Hematopoietic multipotent progenitor cell (in vitro differentiated cells): Measurements from ENCODE around the gene ANKMY2. TPM values are rescaled to one million over a fixed set of nuclear protein-coding genes. Genes with fewer than 3 reads are reported as not detected.
"Not testable (repeated sequence)": the region's sequence is repeated elsewhere in the genome, so short reads cannot be mapped to it uniquely, and the experiment has no call there.

Experiments
- DNase-seq, 3 donors: peaks; one replicate each; pipeline ENCODE4 v3.0.0-alpha.2; 2011 to 2015; ENCODE audit warnings: low read depth in 2 of 3, low spot score in 2 of 3
- total RNA-seq: library from RNA; depleted of rRNA; stranded (reverse); fragments of >200 nt; gene quantifications from one replicate; pipeline ENCODE4 v1.2.3, GENCODE V29; 2012

Gene ANKMY2
- 13.7 TPM for total RNA-seq

DNA sequence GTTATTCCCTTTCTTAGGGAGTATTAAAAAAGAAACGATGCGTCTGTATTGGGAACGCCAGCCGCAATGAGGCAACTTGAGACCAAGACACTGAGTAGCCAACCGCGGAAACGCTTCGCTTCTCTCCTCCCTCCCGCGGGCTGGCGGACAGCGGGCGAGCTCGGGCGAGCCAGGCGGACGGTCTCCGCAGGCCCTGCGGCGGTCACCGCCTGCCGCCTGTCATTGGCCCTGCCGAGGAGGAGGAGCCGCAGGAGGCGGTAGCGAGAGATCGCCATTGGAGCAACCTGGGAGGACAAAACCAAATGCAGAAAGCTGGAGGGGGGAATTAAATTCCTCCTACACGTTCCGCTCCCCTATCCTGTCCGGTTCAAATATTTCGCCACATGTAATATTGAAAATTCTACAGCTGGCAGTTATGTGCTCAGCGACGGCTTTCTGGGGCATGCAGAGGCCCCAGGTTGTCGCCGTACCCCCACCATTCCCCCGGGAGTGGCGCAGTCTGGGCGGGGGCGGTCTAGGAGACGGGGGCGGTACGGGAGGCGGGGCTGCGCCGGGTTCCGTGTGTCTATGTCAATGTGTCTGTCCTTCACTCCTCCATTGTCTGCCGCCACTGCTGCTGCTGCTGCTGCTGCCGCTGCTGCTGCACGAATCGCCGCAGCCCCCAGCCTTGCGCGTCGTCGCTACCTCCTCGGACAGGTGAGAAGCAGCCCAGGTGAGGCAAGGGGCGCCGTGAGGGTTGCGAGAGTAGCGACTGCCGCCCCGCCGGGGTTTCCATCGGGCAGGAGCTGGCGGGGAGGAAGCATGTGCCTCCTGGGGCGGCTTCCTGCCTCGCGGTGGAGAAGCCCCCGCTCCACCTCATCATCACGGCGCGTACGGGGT, at the start of gene ANKMY2, which contains the start of gene BZW2:
ANKMY2 (minus strand) TSS at position 162 of the 879 bp plus-strand sequence. CDS start 181 bp downstream, outside the sequence.
BZW2 (plus strand) TSS at position 589 of the 879 bp plus-strand sequence. CDS start 19,263 bp downstream, outside the sequence.
- peak; percentile 84 to 97 (median 94) for DNase-seq

DNA sequence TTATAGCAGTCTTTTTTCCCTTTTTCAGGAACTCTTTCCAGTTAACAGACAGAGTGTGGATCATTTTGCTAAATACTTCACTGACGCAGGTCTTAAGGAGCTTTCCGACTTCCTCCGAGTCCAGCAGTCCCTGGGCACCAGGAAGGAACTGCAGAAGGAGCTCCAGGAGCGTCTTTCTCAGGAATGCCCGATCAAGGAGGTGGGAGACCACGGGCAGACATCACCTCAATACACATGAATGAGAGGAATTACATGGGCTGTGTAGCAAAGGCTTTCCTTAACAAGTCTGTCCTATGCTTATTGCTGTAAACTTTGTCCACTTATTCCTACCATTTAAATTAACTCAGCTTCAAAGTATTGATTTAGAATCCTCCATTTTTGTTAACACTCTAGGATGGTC, 49.3 kb upstream of the ANKMY2 start:
- no peak for DNase-seq

DNA sequence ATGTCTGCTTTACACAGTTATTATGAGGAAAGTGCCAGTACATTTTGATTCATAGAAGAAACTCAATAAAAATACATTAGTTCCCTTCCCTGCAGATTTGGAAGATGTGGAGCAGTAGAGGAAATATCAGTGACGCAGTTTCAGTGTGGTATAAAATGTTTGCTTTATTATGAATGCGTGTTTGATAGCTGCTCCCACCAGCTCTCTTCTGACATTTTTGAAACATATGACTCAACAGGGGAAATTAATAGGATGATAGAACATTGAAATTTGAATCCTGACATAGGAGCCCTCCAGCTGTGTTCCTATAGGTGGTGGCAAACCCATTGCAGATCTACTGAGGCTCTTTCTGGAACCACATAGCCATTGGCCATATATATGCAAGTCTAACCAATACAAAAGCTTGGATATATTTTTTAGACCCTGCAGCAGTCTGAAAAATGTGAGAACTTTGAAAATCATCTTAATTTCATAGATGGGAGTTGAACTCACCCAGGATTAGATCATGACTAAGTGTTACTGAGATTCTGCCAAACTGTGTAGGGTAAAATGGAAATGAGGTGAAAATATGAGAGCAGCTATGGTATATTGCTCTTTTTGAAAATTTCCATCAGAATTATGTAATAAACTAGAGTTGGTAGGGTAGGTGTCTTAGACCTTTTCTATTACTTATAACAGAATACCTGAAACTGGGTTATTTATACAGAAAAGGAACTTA, 48.2 kb upstream of the ANKMY2 start:
- no peak for DNase-seq

DNA sequence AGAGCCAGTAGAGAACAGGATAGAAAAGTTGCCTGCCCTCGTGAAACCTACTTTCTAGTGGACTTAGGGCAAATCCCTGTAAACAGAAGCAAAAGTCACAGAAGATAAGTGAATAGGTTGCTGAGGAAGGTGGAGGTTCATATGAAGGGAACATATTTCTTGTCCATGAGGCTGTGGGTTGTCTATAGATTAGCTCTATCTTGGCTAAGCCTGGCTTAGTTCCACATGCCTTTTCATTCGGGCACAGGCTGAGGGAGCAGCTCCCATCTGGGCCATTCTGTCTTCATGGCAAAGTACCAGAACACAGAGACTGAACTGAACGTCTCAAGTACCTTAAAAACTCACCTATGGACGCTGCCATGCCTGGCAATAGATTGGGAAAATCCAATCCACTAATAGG, 45.7 kb upstream of the ANKMY2 start:
- no peak for DNase-seq

DNA sequence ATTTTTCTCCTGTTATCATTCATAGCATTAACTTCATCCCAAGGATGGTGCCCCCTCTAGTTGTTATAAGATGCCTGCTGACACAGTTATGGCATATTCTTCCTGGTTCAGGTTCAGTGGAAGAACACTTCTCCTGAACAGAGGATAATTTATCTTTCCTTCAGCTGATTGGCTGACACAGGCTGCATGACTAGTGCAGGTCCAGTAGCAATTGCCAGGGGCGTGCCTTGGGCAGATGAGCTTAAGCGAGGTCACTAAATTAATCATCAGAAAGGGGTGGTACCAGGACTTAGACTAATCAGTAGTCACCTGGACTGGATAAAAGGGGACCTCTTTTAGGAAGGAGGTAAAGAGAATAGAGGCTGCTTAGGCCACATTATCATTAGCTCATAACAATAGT, 42.7 kb upstream of the ANKMY2 start:
- peak in 1 of 3 donors; percentile 15 for DNase-seq

- DNase-seq, result no peak
Observed at GRCh38 chr7:16685535-16685934, 40.0 kb upstream of the ANKMY2 start.

- DNase-seq, result peak in 1 of 3 donors; percentile 19
Observed at GRCh38 chr7:16684935-16685334, 39.4 kb upstream of the ANKMY2 start.

- not testable (repeated sequence) for DNase-seq
Observed at GRCh38 chr7:16678645-16679566, 33.4 kb upstream of the ANKMY2 start.

- no peak for DNase-seq
Observed at GRCh38 chr7:16677978-16678494, 32.5 kb upstream of the ANKMY2 start.

DNA sequence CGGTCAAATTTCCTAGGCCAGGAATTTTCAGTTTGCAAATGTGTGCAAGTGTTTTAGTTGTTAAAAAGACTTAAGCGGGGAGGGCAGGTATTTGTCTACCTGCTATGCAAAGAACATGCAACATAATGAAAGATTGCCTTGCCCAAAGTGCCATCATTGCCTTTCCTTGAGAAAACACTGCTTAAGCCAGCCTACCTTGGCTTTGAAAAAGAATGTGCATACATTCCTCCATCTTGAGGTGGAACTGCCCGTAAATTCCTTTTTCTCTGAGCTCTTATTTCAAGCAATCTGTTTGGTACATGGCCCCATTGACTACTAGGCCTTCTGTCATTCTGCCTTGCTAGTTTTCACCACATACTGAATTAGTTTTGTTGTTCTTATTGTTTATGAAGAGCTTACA, 29.7 kb upstream of the ANKMY2 start:
- DNase-seq, result no peak

DNA sequence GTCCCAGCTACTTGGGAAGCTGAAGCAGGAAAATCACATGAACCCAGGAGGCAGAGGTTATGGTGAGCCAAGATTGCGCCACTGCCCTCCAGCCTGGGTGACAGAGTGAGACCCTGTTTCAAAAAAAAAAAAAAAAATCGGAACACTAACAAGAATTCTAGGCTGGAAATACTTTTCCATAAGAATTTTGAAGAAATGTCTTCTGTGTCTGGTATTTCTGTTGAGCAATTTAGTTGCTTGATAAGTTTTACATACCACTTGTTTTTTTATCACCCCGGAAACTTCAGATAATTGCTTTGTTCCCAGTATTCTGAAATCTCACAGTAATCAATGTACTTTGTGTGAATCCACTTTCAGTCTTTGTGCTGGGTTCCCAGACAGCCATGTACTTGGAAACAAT, 26.3 kb upstream of the ANKMY2 start:
- no peak for DNase-seq

GRCh38 chr7:16670731-16671344, 25.3 kb upstream of the ANKMY2 start:
- no peak for DNase-seq

DNA sequence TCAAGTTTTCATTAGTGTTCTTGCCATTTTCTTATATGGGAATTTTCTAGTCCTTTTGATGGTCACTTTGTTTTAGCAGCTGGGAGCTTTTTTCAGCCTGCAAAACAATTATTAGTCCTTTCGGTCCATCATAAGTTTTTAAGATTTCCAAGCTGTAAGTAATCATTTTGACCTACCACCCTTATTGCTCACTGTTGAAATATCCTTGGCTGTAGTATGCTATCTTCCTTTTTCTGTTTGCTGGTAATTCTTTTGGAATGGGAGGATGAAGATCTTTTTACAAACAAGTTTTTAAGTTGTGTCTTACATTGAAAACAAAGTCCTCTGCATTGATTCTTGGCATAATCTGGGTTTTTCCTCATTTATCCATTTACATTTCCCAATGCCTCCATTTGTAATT, 24.5 kb upstream of the ANKMY2 start:
- DNase-seq, result no peak

GRCh38 chr7:16669581-16669980, 24.0 kb upstream of the ANKMY2 start:
- DNase-seq, result no peak

GRCh38 chr7:16668978-16669377, 23.4 kb upstream of the ANKMY2 start:
- DNase-seq, result no peak

- peak in 1 of 3 donors; percentile 34 for DNase-seq
Observed at GRCh38 chr7:16668049-16668858, 22.7 kb upstream of the ANKMY2 start.

GRCh38 chr7:16667355-16667754, 21.8 kb upstream of the ANKMY2 start:
- DNase-seq, result no peak

- no peak for DNase-seq
Observed at GRCh38 chr7:16661924-16662323, 16.4 kb upstream of the ANKMY2 start.
